ENCODE results near the gene CUL9.

- no peak for TF ChIP-seq CTCF (IDR thresholded peaks at IDR 0.05)
- no peak for TF ChIP-seq POLR2A (IDR thresholded peaks at IDR 0.05)
Observed at GRCh38 chr6:43159599-43159998, 22.4 kb upstream of the CUL9 start.

Data from esophagus squamous epithelium (tissue), 4 donors.